ENCODE results near the gene GRM5. TPM values are rescaled to one million over a fixed set of nuclear protein-coding genes. Genes with fewer than 3 reads are reported as not detected.
"Not testable (repeated sequence)": the region's sequence is repeated elsewhere in the genome, so short reads cannot be mapped to it uniquely, and the experiment has no call there.

Gene GRM5
- 0.22 TPM for total RNA-seq
- long read RNA-seq, partial matches to known transcripts = 0 of 2 reads
- long read RNA-seq, other reads (novel, unspliced or antisense) = 2 of 2 reads

DNA sequence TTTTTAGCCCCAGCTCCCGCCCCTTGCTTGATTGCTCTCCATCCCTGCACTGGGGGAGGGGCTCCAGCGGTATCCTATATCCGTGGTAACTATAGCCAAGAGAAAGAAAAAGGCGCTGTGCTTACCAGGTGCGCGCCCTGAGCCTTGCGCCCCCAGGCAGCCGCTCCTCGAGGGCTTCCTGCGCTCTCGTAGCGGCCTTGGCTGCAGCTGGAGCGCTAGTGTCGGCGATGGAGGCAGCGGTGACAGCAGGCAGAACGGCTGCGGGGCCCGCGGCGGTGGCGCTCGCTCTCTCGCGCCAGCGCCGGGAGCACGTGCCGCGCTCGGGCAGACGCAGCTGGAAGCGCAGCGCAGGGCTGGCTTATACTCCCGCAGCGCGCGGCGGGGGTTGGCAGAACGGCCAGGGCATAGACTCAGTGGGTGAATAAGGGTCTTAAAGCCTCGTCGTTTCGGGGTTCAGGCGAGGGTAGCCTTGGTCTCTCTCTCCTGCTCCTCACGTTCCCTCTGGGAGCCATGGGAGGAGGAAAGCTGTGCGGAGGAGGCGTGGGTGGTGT, at the start of gene GRM5:
Gene GRM5, minus strand, starts transcription at position 332 of the 551 bp plus-strand sequence. CDS start 18,110 bp downstream, outside the sequence.
- not testable (repeated sequence) for DNase-seq (ENCODE audit: low spot score)

DNA sequence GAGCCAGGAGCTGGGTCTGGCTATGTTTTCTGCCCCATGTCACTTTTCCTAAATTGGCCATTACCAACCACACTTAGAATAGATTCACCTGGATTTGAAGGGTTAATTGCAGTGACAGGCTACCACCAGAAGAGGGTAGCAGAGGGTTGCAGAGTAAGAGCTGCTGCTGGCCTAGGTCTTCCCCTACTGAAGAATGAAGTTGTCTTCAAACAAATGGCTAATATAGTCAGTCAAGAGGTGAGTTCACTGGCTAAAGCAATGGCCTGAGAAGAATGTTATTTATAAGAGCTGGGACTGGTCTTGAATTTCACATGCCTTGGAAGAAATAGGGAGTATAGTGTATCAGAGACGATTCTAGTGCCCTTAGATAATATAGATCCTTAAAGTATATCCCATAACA, 32.2 kb upstream of the GRM5 start:
- DNase-seq (ENCODE audit: low spot score) = not testable (repeated sequence)

DNA sequence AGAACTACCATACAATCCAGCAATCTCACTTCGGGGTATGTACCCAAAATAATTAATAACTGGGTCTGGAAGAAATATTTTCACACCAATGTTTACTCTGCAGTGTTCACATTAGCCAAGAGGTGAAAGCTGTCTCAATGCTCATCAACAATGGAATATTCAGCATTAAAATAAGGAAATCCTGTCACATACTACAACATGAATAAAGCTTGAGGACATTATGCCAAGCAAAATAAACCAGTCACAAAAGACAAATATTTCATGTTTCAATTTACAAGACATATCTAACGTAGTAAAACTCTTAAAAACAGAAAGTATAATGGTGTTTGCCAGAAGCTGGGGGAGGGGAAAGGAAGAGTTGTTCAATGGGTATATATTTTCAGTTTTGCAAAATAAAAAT, 28.0 kb upstream of the GRM5 start:
- not testable (repeated sequence) for DNase-seq (ENCODE audit: low spot score)

DNA sequence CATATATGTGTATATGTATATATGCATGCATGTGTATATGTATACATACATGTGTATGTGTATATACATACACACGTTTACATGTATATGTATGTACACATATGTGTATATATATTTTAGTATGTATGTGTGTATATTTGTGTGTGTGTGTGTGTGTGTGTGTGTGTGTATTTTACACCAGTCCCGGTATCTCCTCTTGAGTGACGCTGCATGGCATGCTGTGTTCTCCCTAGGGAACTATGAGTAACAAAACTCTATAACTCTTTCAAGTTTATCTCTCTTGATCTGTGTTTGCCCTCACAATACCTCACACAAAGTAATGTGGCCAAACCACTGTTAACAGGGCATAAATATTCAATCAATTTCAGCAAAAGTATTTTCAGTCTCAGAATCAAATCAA, 19.2 kb upstream of the GRM5 start:
- not testable (repeated sequence) for DNase-seq (ENCODE audit: low spot score)

DNA sequence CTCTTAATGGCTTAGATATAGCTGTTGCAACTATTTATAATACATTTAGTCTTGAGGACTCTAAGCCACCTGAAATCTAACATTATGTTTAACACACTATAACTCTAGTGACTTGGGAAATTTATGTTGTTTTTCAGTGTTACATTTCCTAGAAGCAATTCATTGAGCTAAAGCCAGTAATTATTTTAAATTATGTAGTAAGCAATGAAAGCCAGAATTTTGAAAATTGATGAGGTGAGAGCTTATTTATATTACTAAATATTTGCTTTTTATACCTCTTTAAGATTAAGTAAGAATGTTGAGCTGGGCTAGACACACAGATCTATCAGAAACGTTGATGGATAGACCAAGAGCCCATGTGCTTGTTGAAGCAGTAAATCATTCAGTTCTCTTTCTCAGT, 5.1 kb upstream of the GRM5 start:
- DNase-seq (ENCODE audit: low spot score) = not testable (repeated sequence)

DNA sequence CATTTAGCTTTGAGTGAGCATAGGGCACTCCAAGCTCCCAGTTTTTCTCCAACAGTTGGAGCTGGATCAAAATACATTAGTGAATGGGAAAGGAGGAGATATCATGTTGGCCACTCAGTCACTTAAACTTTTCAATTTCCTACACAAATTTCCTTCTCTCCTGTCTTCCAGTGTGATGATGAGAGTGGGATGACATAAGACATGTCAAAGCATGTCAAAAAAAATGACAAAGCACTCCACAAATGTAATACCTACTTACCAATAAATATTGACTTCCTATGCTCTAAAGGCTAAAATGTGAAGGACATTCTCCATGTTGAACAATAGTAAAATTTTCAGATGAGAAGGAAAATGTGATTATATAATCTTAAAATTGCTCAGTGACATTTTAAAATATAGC, 1.5 kb upstream of the GRM5 start:
- no peak for DNase-seq (ENCODE audit: low spot score)

DNA sequence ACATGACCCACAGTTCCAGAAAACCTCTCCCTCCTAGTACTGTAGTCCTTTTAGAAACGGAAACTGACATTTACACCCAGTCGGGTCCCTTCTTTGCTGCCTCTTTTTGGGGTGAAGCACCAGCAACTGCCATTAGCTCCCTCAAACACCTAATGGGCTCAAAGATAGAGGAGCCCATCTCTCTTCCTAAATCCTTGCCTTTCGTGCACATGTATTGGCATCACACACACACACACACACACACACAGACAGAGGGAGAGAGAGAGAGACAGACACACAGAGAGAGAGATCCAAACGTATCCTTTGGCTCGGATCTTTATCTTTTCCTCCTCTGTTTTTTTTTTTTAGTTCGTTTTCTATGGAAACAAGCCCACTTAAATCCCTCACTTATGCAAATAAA, 716 bp downstream of the GRM5 start:
- DNase-seq (ENCODE audit: low spot score) = no peak

DNA sequence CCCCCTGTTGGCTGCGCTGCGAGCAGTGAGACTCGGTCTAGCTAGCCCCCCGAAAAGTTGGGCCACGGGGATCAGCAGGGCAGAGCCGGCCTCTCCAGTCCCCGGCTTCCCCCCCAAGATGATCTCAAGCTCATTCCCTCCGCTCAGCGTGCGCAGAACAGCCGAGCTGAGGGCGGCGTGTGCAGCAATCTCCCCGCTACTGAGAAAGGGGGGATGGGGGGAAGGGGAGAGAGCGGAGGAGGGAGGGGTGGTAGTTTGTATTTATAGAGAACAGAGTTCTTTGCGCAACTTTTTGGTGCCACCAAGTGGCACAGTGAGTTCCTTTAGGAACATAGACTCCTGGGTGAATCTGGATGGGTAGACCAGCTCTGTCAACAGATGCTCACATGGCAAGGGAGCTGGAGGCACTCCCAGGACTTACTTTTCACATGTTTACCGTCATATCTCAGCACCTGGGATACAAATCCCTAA, 2.3 kb downstream of the GRM5 start:
- DNase-seq (ENCODE audit: low spot score) = not testable (repeated sequence)

DNA sequence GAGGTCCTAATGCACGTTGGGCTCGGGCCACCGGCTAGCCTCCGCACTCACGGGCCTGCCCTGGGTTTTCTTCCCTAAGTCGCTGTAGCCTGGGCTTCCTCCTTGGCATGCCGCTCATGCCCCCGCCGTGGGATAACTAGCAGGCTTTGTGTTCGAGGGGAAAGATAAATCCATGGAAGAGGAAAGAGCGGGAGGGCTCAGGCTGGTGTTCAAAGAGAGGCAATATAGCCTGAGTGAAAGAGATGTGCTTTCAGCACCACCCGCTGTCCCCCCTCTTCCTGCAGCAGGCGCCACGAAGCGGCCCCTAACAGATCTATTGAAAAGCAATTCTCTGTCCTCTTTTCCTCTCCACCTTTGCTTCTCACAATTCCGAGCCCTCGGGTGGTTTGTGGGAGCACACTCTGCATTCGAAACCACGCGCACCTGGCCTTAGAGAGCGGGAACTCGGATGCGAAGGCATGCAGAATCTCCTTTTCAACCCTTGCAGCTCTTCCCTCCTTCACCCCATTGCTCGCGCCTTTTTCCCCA, 2.9 kb downstream of the GRM5 start:
- DNase-seq (ENCODE audit: low spot score) = not testable (repeated sequence)

DNA sequence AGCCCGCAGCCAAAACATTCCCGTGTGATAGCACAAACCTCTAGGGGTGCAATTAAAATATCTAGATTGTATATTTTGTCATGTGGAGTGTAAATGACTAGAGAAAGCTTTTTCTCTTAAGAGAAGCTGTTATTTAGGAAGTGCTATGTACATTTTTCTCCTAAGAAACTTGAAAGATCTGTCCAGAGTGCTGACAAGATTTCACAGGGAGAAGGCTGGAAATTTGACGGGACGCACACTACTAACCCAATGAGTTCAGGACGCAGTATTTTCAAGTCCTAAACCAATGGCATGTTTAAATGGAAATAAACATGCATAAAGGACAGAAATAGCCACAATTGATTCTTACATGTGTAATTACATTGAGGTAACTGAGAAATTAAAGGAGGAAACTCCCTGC, 3.9 kb downstream of the GRM5 start:
- DNase-seq (ENCODE audit: low spot score) = not testable (repeated sequence)

DNA sequence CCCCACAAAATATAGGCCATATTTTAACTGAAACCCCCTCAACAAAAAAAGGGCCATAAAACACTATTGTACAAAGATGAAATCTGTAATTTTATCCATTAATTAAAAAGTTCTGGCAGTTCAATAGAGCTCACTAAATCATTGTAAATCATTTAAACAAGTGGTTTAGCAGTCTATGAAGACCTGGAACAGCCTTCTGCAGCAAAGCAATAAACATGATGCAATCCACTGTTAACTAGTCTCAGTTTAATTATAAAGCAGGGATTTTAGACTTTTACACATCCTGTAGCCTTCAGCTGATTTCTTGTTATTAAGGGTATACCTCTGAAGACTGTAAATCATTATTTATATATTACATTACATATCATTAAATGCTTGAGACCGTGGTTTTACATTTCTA, 8.4 kb downstream of the GRM5 start:
- not testable (repeated sequence) for DNase-seq (ENCODE audit: low spot score)

DNA sequence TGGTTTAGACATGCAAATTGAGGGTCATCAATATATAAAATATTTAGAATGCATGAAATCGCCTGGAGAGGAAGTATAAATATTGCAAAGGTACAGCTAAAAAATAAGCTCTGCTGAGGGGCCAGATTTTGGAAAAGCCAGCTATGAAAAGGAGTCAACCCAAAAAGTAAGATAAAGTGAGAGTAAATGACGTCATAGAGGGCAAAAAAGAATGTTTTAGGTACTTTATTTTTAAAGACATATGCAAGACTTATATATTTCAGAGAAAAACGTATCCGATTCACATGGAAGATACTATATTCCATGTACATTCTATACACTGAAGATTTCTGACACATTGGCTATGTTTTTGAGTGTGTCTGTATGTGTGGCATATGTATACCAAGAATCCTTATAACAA, 13.6 kb downstream of the GRM5 start:
- no peak for DNase-seq (ENCODE audit: low spot score)

DNA sequence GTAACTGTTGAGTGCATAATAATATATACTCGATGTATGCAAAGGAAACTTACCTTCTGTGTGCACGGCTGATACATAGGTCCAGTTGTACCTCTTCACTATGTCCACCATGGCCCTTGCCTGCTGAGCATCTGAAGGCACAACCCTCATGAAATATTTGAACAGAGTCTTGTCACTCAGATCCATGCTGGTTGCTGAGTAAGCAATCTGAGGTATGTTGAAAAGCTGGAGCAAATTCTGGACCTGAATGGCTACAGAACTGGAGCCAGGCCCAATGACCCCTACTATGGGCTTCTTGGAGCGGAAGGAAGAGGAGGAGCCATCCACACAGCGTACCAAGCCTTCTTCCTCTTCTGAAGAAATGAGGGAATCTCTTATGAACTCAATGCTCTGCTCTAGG, 18.6 kb downstream of the GRM5 start:
- DNase-seq (ENCODE audit: low spot score) = not testable (repeated sequence)

DNA sequence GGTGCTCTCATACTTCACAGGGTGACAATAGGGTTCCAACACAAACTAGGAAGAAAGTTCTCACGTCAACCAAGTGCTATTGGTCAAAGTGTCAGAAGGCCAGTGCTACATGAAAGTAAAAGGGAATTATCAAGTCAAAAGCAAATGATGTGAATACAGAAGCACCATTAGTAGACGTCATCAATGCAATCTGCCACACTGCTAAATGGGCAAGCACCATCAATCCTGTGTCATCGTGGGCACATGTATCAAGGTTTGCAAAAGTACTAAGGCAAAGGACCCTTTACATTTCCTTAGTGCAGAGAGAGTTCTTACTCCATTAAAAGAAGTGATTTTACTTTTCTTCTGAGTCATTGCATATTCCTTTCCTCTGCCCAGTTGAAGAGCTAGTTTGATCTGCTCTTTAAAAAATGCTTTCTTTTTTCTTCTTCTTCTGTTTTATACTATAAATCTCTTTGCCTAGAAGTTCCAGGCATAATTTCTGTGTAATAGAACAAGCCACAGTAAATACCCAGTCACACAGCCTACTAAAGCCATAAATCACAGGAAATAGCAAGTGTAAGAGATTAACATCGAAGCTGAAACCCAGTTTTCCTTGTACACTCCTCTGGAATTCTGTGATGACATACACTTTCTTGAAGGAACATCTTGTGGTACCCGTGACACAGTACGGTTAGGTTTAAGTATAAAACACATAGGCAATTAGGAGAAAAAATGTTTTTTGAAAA, 21.8 kb downstream of the GRM5 start:
- DNase-seq (ENCODE audit: low spot score) = not testable (repeated sequence)

DNA sequence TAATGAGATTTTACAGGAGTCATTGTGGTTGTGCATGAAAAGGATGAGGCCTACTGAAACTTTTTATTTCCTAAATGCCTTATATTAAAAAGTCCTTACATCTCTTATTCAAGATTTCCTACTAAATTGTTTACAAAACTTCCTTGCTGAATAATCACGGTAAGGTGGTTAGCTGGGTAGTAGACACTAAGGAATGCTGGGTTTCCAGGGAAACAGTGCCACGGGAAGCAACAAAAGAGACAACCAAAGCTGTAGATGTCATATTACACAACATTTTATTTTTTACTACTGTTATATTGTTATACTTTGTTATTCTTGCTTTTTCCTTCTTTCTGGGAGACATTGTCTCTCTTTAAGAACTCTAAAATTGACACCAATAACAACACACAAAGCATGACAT, 36.1 kb downstream of the GRM5 start:
- DNase-seq (ENCODE audit: low spot score) = not testable (repeated sequence)

DNA sequence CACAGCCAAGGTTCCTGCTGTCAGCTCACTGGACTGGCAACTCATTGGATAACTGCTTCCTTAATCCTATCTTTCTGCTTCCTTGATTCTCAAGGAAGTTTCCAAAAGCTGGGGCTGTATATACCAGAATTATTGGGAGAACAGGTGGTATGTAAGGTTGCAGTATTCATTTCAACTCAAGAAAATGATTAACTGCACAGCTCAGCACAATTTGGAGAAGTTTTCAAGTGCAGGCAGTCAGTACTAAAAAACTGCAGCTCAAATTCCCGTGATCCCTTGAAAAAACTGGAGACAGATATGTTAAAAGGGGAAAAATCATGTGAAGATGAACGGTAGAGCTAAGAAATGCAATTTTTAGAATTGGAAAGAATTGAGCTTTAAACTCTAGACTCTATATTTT, 44.4 kb downstream of the GRM5 start:
- DNase-seq (ENCODE audit: low spot score) = no peak

DNA sequence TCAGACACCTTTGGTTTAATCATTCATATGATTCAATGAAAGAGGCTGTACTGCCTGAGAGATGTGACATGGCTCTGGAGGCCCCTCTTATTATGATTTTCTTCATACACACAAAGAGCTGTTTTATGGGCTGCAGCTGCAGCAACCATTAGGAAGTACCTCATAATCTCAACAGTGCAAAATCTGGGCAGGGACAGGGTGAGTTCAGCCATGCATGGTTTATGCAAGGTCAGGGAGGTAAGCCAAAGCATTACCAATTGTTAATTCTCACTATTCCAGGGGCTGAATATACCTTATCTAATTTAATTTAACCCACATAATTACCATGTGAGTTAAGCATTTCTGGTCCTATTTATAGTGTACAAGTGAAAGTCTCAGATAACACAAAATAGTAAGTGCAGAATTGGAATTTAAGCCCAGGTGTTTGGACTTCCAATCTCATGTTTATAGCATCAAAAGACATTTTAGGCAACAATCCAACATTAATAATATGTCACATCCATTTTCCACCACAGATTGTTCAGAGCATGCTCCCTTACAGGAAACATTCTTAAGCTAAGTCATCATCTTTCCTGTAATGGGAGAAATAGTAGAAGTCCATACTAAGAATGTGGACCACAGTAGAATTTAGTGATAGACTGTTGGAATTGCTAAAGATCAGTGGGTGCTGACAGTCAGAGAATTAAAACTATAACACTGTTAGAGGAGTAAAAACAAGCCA, 45.8 kb downstream of the GRM5 start:
- DNase-seq (ENCODE audit: low spot score) = not testable (repeated sequence)

DNA sequence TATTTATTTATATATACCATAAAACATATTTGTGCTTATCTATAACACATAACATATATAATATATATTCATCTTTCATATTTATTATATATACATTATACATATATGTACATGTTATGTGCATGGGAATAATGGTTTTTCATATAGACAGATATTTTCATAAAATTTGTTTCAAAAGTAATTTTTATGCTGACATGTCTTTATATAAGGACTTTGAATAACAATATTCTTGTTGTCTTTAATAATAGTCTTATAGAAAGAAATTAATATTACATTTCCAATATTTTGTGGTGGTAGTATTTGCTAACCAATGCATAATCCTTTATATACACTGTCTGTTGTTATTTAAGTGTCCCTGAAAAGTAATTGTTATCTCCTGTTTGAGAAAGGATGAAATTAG, 49.6 kb downstream of the GRM5 start:
- DNase-seq (ENCODE audit: low spot score) = no peak

DNA sequence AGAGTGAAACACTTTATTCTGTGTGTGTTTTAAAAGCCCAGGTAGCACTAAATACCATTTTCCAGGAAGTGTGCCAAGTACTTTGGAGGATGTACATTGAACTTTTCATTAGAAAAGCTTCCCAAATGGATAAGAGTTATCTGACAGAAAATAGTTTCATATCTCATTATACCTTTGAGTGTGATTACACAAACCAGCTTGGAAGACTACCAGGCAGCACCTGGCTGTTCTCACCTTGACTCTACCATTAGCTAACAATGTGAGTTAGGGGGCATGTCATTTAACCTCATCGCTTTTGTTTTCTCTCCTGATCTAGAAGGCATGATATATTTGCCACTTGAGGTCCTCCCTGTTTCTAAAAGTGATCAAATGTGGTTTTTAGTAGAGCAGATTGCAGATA, 50.2 kb downstream of the GRM5 start:
- no peak for DNase-seq (ENCODE audit: low spot score)

DNA sequence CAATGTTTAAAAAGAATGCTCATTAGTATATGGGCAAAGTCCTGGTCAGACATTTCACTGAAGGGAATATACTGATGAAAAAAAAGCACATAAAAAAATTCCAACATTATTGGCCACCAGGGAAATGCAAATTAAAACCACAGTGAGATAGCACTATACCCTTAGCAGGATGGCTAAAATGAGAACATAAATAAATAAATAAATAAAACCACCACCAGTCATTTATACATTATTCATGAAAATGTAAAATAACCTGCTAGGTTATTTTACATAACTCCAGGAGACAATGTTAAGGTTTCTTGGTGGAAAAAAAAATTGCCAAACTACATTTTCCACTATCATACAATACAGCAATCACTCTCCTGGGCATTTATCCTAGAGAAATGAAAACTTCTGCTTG, 64.9 kb downstream of the GRM5 start:
- DNase-seq (ENCODE audit: low spot score) = not testable (repeated sequence)

DNA sequence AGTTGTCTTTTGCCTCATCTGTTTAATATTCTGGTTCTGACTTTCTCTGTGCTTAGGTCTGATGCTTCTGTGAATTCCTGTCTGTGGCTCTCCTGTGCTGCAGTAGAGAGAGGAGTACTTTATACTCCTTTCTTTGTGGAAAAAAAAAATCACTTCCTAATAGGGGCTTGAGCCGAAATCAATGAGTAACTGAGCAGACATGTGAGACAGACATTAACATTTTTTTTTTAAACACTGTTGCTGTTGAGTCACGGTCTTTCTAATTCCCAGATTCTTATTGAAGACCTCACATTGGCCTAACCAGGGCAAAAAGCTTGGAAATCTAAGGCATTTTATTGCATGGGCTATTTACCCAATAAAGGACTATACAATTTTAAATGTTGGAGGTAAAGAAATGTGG, 86.1 kb downstream of the GRM5 start:
- no peak for DNase-seq (ENCODE audit: low spot score)

DNA sequence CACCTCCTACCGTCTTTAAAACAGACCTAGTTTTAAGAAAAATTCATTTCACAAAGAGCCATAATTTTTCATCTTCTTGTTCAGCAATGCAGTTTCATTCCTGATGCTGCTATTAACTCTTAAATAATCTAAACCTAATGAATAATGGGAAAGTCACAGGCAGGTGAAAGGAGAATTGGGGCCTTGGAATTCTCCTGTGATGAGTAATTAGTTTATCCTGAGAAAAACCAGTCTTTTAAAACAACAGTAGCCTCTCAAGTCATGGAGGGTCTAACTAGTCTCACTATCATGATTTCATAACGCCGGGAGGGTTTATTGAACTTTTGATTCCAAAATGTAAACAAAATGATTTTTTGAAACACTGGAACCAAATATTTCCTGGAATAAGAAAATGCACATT, 86.8 kb downstream of the GRM5 start:
- not testable (repeated sequence) for DNase-seq (ENCODE audit: low spot score)
